Measurements from ENCODE around the gene PTPN14. TPM values are rescaled to one million over a fixed set of nuclear protein-coding genes. Genes with fewer than 3 reads are reported as not detected.

PTPN14 gene
- total RNA-seq, 1 experiment from 2014 or later = 243 TPM

- no peak for TF ChIP-seq CTCF (IDR thresholded peaks at IDR 0.05; ENCODE audit: unreplicated experiment)
- peak overlapping the region; percentile 11 for H3K27ac Mint-ChIP-seq (ENCODE audit: low read depth, unreplicated experiment)
- intact Hi-C loops (cut with micrococcal nuclease) = no loop called here
- peaks cover 100% of the 10 kb centered on the region for H3K36me3 Mint-ChIP-seq (ENCODE audit: insufficient read depth, unreplicated experiment)
- no peaks in the 10 kb centered on the region for H3K9me3 Mint-ChIP-seq (ENCODE audit: unreplicated experiment)
- no peak for DNase-seq (ENCODE audit: unreplicated experiment)
- H3K4me3 Mint-ChIP-seq (ENCODE audit: unreplicated experiment) = no peak overlapping the region
- BruUV-seq (replicated peaks) = no TSS peak
- ChIA-PET POLR2A (interaction anchor here (0.9 to 1.5 kb wide), 4 partner anchors 9 to 213 kb away, joined by 3 to 4 read pairs (median 4); no protein-coding TSS in a partner anchor), CTCF (interaction anchor here (0.9 to 5.1 kb wide), 12 partner anchors 12 to 266 kb away, joined by 3 to 33 read pairs (median 6); no protein-coding TSS in a partner anchor)
- peaks cover 6% of the 10 kb centered on the region for H3K4me1 Mint-ChIP-seq (ENCODE audit: insufficient read depth, unreplicated experiment)
- no peaks in the 10 kb centered on the region for H3K27me3 Mint-ChIP-seq (ENCODE audit: insufficient read depth, unreplicated experiment)
These were observed 179.3 kb downstream of the PTPN14 start for GRCh38 chr1:214372092-214372491.

- H3K4me3 Mint-ChIP-seq (ENCODE audit: unreplicated experiment) = no peak overlapping the region
- H3K4me1 Mint-ChIP-seq (ENCODE audit: insufficient read depth, unreplicated experiment) = peaks cover 6% of the 10 kb centered on the region
- intact Hi-C loops (cut with micrococcal nuclease) = no loop called here
- no peak for DNase-seq (ENCODE audit: unreplicated experiment)
- H3K9me3 Mint-ChIP-seq (ENCODE audit: unreplicated experiment) = no peaks in the 10 kb centered on the region
- no TSS peak for BruUV-seq (replicated peaks)
- H3K36me3 Mint-ChIP-seq (ENCODE audit: insufficient read depth, unreplicated experiment) = peaks cover 100% of the 10 kb centered on the region
- ChIA-PET POLR2A (interaction anchor here (0.6 to 2.4 kb wide), 3 partner anchors 13 to 214 kb away, joined by 3 to 9 read pairs (median 3); no protein-coding TSS in a partner anchor), CTCF (interaction anchor here (0.6 to 5.1 kb wide), 11 partner anchors 9 to 323 kb away, joined by 3 to 33 read pairs (median 4); no protein-coding TSS in a partner anchor)
- no peak overlapping the region for H3K27ac Mint-ChIP-seq (ENCODE audit: low read depth, unreplicated experiment)
- no peak for TF ChIP-seq CTCF (IDR thresholded peaks at IDR 0.05; ENCODE audit: unreplicated experiment)
- H3K27me3 Mint-ChIP-seq (ENCODE audit: insufficient read depth, unreplicated experiment) = no peaks in the 10 kb centered on the region
These were observed 180.8 kb downstream of the PTPN14 start for GRCh38 chr1:214370615-214371014.

GRCh38 chr1:214369364-214369763 lies 182.0 kb downstream of the PTPN14 start:
- Mint-ChIP-seq H3K9me3 (ENCODE audit: unreplicated experiment) (no peaks in the 10 kb centered on the region), H3K36me3 (ENCODE audit: insufficient read depth, unreplicated experiment) (peaks cover 100% of the 10 kb centered on the region), H3K4me1 (ENCODE audit: insufficient read depth, unreplicated experiment) (peaks cover 6% of the 10 kb centered on the region), H3K27ac (ENCODE audit: low read depth, unreplicated experiment) (no peak overlapping the region), H3K4me3 (ENCODE audit: unreplicated experiment) (no peak overlapping the region), H3K27me3 (ENCODE audit: insufficient read depth, unreplicated experiment) (no peaks in the 10 kb centered on the region)
- CTCF ChIA-PET = interaction anchor here (0.9 to 5.1 kb wide), 10 partner anchors 9 to 223 kb away, joined by 3 to 33 read pairs (median 4); no protein-coding TSS in a partner anchor
- POLR2A ChIA-PET = interaction anchor here (0.6 to 2.4 kb wide), 4 partner anchors 17 to 215 kb away, joined by 3 to 9 read pairs (median 4); partner anchors contain the start of gene PTPN14
- BruUV-seq (replicated peaks) = no TSS peak
- no peak for DNase-seq (ENCODE audit: unreplicated experiment)
- intact Hi-C loops (cut with micrococcal nuclease) = no loop called here
- no peak for TF ChIP-seq CTCF (IDR thresholded peaks at IDR 0.05; ENCODE audit: unreplicated experiment)

- Mint-ChIP-seq H3K27me3 (ENCODE audit: insufficient read depth, unreplicated experiment) (no peaks in the 10 kb centered on the region), H3K4me1 (ENCODE audit: insufficient read depth, unreplicated experiment) (peaks cover 6% of the 10 kb centered on the region), H3K9me3 (ENCODE audit: unreplicated experiment) (no peaks in the 10 kb centered on the region), H3K27ac (ENCODE audit: low read depth, unreplicated experiment) (no peak overlapping the region), H3K36me3 (ENCODE audit: insufficient read depth, unreplicated experiment) (peaks cover 100% of the 10 kb centered on the region), H3K4me3 (ENCODE audit: unreplicated experiment) (no peak overlapping the region)
- intact Hi-C loops (cut with micrococcal nuclease) = no loop called here
- ChIA-PET POLR2A (no interaction called here), CTCF (interaction anchor here (0.6 to 3.7 kb wide), 3 partner anchors 16 to 1140 kb away, joined by 4 to 24 read pairs (median 4); no protein-coding TSS in a partner anchor)
- DNase-seq (ENCODE audit: unreplicated experiment) = no peak
- no peak for TF ChIP-seq CTCF (IDR thresholded peaks at IDR 0.05; ENCODE audit: unreplicated experiment)
- BruUV-seq (replicated peaks) = no TSS peak
These were observed 183.6 kb downstream of the PTPN14 start for GRCh38 chr1:214367841-214368240.

Measured in MCF 10A (cell line).